ENCODE results near the gene GZF1.

Gene GZF1

GRCh38 chr20:23325107-23325506 is 36.9 kb upstream of the GZF1 start:
- TF ChIP-seq ZNF565 (CRISPR knock-in tag; conservative IDR thresholded peaks at IDR 0.05; ENCODE audit: low read depth) = no peak
- TF ChIP-seq GLIS3 (CRISPR knock-in tag; IDR thresholded peaks at IDR 0.05) = no peak
- no peak for TF ChIP-seq ZFP30 (CRISPR knock-in tag; IDR thresholded peaks at IDR 0.05)
- no peak for TF ChIP-seq TOX (CRISPR knock-in tag; IDR thresholded peaks at IDR 0.05; ENCODE audit: borderline replicate concordance)
- TF ChIP-seq PATZ1 (CRISPR knock-in tag; IDR thresholded peaks at IDR 0.05; ENCODE audit: borderline replicate concordance) = no peak
- no peak for TF ChIP-seq ZNF70 (CRISPR knock-in tag; IDR thresholded peaks at IDR 0.05)
- no peak for TF ChIP-seq RARB (CRISPR knock-in tag; IDR thresholded peaks at IDR 0.05)
- no peak for TF ChIP-seq TCF4 (CRISPR knock-in tag; IDR thresholded peaks at IDR 0.05; ENCODE audit: borderline replicate concordance)
- no peak for TF ChIP-seq PPARA (CRISPR knock-in tag; IDR thresholded peaks at IDR 0.05; ENCODE audit: borderline replicate concordance)
- TF ChIP-seq ZNF8 (CRISPR knock-in tag; IDR thresholded peaks at IDR 0.05) = no peak
- no peak for TF ChIP-seq POU6F1 (CRISPR knock-in tag; IDR thresholded peaks at IDR 0.05; ENCODE audit: borderline replicate concordance, low read depth)
- no peak for TF ChIP-seq TSHZ2 (CRISPR knock-in tag; IDR thresholded peaks at IDR 0.05)
- no peak for TF ChIP-seq OSR1 (CRISPR knock-in tag; IDR thresholded peaks at IDR 0.05)
- TF ChIP-seq ISL1 (CRISPR knock-in tag; IDR thresholded peaks at IDR 0.05) = no peak
- no peak for TF ChIP-seq SNAI2 (CRISPR knock-in tag; IDR thresholded peaks at IDR 0.05)
- TF ChIP-seq ARNTL (CRISPR knock-in tag; IDR thresholded peaks at IDR 0.05; ENCODE audit: borderline replicate concordance, low read depth) = no peak
- no peak for TF ChIP-seq BACH2 (CRISPR knock-in tag; IDR thresholded peaks at IDR 0.05; ENCODE audit: borderline replicate concordance)
- TF ChIP-seq CSDC2 (CRISPR knock-in tag; IDR thresholded peaks at IDR 0.05) = no peak
- no peak for TF ChIP-seq ZFP3 (CRISPR knock-in tag; IDR thresholded peaks at IDR 0.05)
- no peak for TF ChIP-seq CREB5 (CRISPR knock-in tag; IDR thresholded peaks at IDR 0.05; ENCODE audit: low read depth)
- ATAC-seq = no peak

- ATAC-seq = no peak
- TF ChIP-seq POU6F1 (CRISPR knock-in tag; IDR thresholded peaks at IDR 0.05; ENCODE audit: borderline replicate concordance, low read depth) (no peak), GLIS3 (CRISPR knock-in tag; IDR thresholded peaks at IDR 0.05) (no peak), TCF4 (CRISPR knock-in tag; IDR thresholded peaks at IDR 0.05; ENCODE audit: borderline replicate concordance) (no peak), TSHZ2 (CRISPR knock-in tag; IDR thresholded peaks at IDR 0.05) (no peak), PPARA (CRISPR knock-in tag; IDR thresholded peaks at IDR 0.05; ENCODE audit: borderline replicate concordance) (no peak), ESRRG (CRISPR knock-in tag; IDR thresholded peaks at IDR 0.05) (no peak), ZC3H10 (CRISPR knock-in tag; IDR thresholded peaks at IDR 0.05) (no peak), CREB5 (CRISPR knock-in tag; IDR thresholded peaks at IDR 0.05; ENCODE audit: low read depth) (no peak), CSRNP3 (CRISPR knock-in tag; IDR thresholded peaks at IDR 0.05) (no peak), OSR1 (CRISPR knock-in tag; IDR thresholded peaks at IDR 0.05) (no peak), TOX (CRISPR knock-in tag; IDR thresholded peaks at IDR 0.05; ENCODE audit: borderline replicate concordance) (no peak), ARNTL (CRISPR knock-in tag; IDR thresholded peaks at IDR 0.05; ENCODE audit: borderline replicate concordance, low read depth) (no peak), SNAI2 (CRISPR knock-in tag; IDR thresholded peaks at IDR 0.05) (no peak), ZFP3 (CRISPR knock-in tag; IDR thresholded peaks at IDR 0.05) (no peak), ZNF8 (CRISPR knock-in tag; IDR thresholded peaks at IDR 0.05) (no peak)
Measured at GRCh38 chr20:23326774-23327173, 35.2 kb upstream of the GZF1 start.
